ENCODE data around the gene TTLL1.

DNA sequence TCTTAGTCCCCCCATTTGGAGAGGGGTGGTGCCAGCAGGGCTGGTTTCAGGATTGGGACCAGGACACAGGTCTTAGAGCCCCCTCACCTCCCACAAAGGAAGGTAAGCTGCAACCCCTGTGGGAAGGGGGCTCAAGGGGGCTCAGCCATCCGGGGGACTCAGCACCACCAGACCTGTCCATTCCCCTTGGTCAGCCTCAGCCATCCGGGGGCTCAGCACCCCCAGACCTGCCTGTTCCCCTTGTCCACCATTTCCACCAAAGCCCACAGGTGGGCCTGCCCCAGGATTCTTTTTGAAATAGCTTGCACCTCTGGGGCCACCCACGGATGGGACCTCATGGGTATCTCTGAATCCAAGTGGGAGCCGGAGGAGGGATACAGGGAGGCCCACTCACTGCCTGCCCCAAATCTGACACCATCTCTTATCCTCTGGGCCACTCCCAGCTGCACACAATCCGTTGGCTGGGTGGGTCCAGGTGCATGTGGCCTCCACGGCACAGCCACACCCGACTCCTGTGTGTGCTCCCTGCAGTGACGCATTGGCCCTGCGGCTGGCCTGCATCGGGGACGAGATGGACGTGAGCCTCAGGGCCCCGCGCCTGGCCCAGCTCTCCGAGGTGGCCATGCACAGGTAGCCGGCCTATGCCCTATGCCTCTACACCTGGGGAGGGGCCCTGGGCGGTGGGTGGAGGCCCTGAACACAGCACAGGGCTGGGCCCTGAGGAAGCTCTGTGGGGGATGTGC, 38.1 kb upstream of the TTLL1 start:
- TF ChIP-seq POLR2A (IDR thresholded peaks at IDR 0.05) = no peak
- TF ChIP-seq, protein P1, sequence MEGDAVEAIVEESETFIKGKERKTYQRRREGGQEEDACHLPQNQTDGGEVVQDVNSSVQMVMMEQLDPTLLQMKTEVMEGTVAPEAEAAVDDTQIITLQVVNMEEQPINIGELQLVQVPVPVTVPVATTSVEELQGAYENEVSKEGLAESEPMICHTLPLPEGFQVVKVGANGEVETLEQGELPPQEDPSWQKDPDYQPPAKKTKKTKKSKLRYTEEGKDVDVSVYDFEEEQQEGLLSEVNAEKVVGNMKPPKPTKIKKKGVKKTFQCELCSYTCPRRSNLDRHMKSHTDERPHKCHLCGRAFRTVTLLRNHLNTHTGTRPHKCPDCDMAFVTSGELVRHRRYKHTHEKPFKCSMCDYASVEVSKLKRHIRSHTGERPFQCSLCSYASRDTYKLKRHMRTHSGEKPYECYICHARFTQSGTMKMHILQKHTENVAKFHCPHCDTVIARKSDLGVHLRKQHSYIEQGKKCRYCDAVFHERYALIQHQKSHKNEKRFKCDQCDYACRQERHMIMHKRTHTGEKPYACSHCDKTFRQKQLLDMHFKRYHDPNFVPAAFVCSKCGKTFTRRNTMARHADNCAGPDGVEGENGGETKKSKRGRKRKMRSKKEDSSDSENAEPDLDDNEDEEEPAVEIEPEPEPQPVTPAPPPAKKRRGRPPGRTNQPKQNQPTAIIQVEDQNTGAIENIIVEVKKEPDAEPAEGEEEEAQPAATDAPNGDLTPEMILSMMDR (IDR thresholded peaks at IDR 0.05) = no peak

Measured in thyroid gland (tissue), 4 donors.